HepG2 (cell line): ENCODE measurements around the gene PARN. TPM values are rescaled to one million over a fixed set of nuclear protein-coding genes. Genes with fewer than 3 reads are reported as not detected.

Source experiments
- ATAC-seq: fragments of 200-7000 bp; cut with Tn5 transposase; 3 replicates; pipeline ENCODE4 v1.9.1; 2020; ENCODE audit warnings: mild to moderate bottlenecking, moderate library complexity
- BruUV-seq: library from RNA; stranded (reverse); fragments of 400-500 nt; replicated peaks from 2 replicates; lab custom pipeline; 2021; lab: Mats Ljungman, UMichigan
- CTCF ChIA-PET: fragments of 300-600 bp; formaldehyde crosslinking; extraction: SDS; loops from one replicate; lab custom pipeline; 2021; ENCODE audit warnings: low total read pairs, inconsistent platforms, low intra/inter-chr PET ratio; lab: Yijun Ruan, JAX
- POLR2A ChIA-PET: fragments of 350-600 bp; sonication (Branson Sonifier 250); formaldehyde crosslinking; loops from one replicate; lab custom pipeline; 2020; ENCODE audit warnings: antibody characterized with exemption, inconsistent platforms; lab: Yijun Ruan, JAX
- DNase-seq: peaks from one replicate; pipeline ENCODE4 v3.0.0-alpha.2; 2015; ENCODE audit warnings: low spot score
- FAIRE-seq: peaks from 3 replicates; lab custom pipeline; 2011; peaks lifted over from hg19 to GRCh38; lab: Jason Lieb, UNC
- H2AFZ ChIP-seq: one replicate; pipeline ENCODE4 v1.6.1; 2011; ENCODE audit warnings: low read length, inconsistent platforms
- H3K27ac ChIP-seq: fragments of 300-600 bp; 3 replicates; pipeline ENCODE4 v1.8.0; 2011; ENCODE audit warnings: mixed run types, mild to moderate bottlenecking, mixed read lengths, low read length, inconsistent platforms; ENCODE audit not compliant: insufficient read depth; ENCODE audit errors: extremely low read length
- H3K27me3 ChIP-seq, 2 experiments: fragments of 200-600 bp in 1 of 2; 2 replicates in 1 of 2; 3 replicates in 1 of 2; pipeline versions ENCODE4 v1.6.0 to v1.8.0; 2011; ENCODE audit warnings: low read length in 2 of 2, mild to moderate bottlenecking in 2 of 2, moderate library complexity in 2 of 2, inconsistent platforms in 1 of 2; ENCODE audit not compliant: insufficient read depth in 2 of 2, control insufficient read depth in 1 of 2
- H3K36me3 ChIP-seq, 2 experiments: fragments of 200-600 bp in 1 of 2; replicated peaks in 1 of 2; 2 replicates in 1 of 2; 3 replicates in 1 of 2; pipeline versions ENCODE4 v1.5.1 to v1.8.0; 2011; ENCODE audit warnings: low read length in 2 of 2, inconsistent platforms in 1 of 2; ENCODE audit not compliant: insufficient read depth in 2 of 2, control insufficient read depth in 1 of 2
- H3K4me1 ChIP-seq: 2 replicates; pipeline ENCODE4 v1.5.1; 2012; ENCODE audit warnings: low read length, inconsistent platforms; ENCODE audit not compliant: insufficient read depth
- H3K4me2 ChIP-seq: 2 replicates; pipeline ENCODE4 v1.6.0; 2011; ENCODE audit warnings: low read depth, low read length, inconsistent platforms
- H3K4me3 ChIP-seq, 3 experiments: fragments of 200-600 bp in 1 of 3; sonication (generic), shearing (Covaris generic) in 1 of 3; replicated peaks in 1 of 3; 2 replicates each; pipeline ENCODE4 v1.5.1; 2011 to 2016; ENCODE audit warnings: low read length in 3 of 3, inconsistent platforms in 2 of 3, low read depth in 2 of 3, mild to moderate bottlenecking in 2 of 3, control low read depth in 1 of 3, mixed read lengths in 1 of 3; ENCODE audit not compliant: insufficient read depth in 1 of 3
- H3K79me2 ChIP-seq: one replicate; pipeline ENCODE4 v1.6.1; 2011; ENCODE audit warnings: low read length, inconsistent platforms; ENCODE audit not compliant: insufficient read depth
- H3K9ac ChIP-seq: 2 replicates; pipeline ENCODE4 v1.6.0; 2011; ENCODE audit warnings: mild to moderate bottlenecking, low read depth, low read length, inconsistent platforms; ENCODE audit not compliant: insufficient read depth
- H3K9me3 ChIP-seq: 2 replicates; pipeline ENCODE4 v1.5.1; 2012; ENCODE audit warnings: mild to moderate bottlenecking, low read length
- H4K20me1 ChIP-seq: 2 replicates; pipeline ENCODE4 v1.6.0; 2011; ENCODE audit warnings: inconsistent platforms, mild to moderate bottlenecking, low read length, moderate library complexity; ENCODE audit not compliant: insufficient read depth
- CREM ChIP-seq, 2 experiments: sonication (generic) in 1 of 2; formaldehyde crosslinking in 1 of 2; IDR thresholded peaks; 2 replicates each; pipeline versions ENCODE4 v1.4.0 to v1.6.1; 2016 to 2020; ENCODE audit warnings: antibody characterized with exemption in 1 of 2, mild to moderate bottlenecking in 1 of 2, missing genetic modification reagents in 1 of 2
- KLF12 ChIP-seq: sonication (generic); formaldehyde crosslinking; IDR thresholded peaks from 2 replicates; pipeline ENCODE4 v1.4.0; 2020; ENCODE audit warnings: missing genetic modification reagents, borderline replicate concordance
- SOX6 ChIP-seq, 2 experiments: fragments of 450-650 bp in 1 of 2; sonication (generic) in 1 of 2; formaldehyde crosslinking in 1 of 2; IDR thresholded peaks; 2 replicates each; pipeline versions ENCODE4 v1.4.0 to v1.6.1; 2017 to 2020; ENCODE audit warnings: antibody characterized with exemption in 1 of 2, mild to moderate bottlenecking in 1 of 2, missing genetic modification reagents in 1 of 2
- TBL1XR1 ChIP-seq: fragments of 150-350 bp; IDR thresholded peaks from 2 replicates; pipeline ENCODE4 v1.6.1; 2014; ENCODE audit warnings: borderline replicate concordance, low read length; ENCODE audit not compliant: partially characterized antibody
- ZBTB25 ChIP-seq: IDR thresholded peaks from 2 replicates; pipeline ENCODE4 v1.6.1; 2018; ENCODE audit warnings: missing genetic modification reagents
- ZNF253 ChIP-seq: sonication (generic); formaldehyde crosslinking; IDR thresholded peaks from 2 replicates; pipeline ENCODE4 v1.8.0; 2022; ENCODE audit warnings: mild to moderate bottlenecking, missing genetic modification reagents, borderline replicate concordance
- ZNF3 ChIP-seq: IDR thresholded peaks from 2 replicates; pipeline ENCODE4 v1.7.0; 2017; ENCODE audit warnings: inconsistent platforms
- WGBS: methylation state at CpG from one replicate; pipeline ENCODE4 v1.1.6; 2017; ENCODE audit warnings: low lambda C conversion rate; 5-methylcytosine and 5-hydroxymethylcytosine counted together
- in situ Hi-C: cut with HindIII; loops from 2 replicates; pipeline ENCODE4 v1.10.0; 2017; ENCODE audit warnings: low pct_unique_long_range_greater_than_20kb; ENCODE audit not compliant: extremely low pct_ligation_motif_present
- intact Hi-C: fragments of 100-400 bp; cut with micrococcal nuclease; formaldehyde crosslinking; loops from one replicate; pipeline ENCODE4 v1.10.0; 2022; ENCODE audit not compliant: unreplicated experiment
- polyA plus RNA-seq, 8 experiments: library from polyadenylated mRNA; depleted of rRNA in 3 of 8; stranded (reverse) in 7 of 8; unstranded in 1 of 8; fragments of >200 nt; fragmentation: Illumina TruSeq in 4 of 8; extraction: Trizol in 4 of 8; gene quantifications; 2 replicates each; pipeline versions ENCODE4 v1.2.1 to v1.2.3, GENCODE V29; 2011 to 2016; ENCODE audit warnings: low read depth in 4 of 8, missing spikeins in 1 of 8, mixed read lengths in 1 of 8; ENCODE audit not compliant: insufficient read depth in 1 of 8
- total RNA-seq, 5 experiments: library from RNA; depleted of rRNA; stranded (reverse); fragments of >200 nt; fragmentation: Illumina TruSeq; extraction: Trizol; gene quantifications; 2 replicates each; pipeline ENCODE4 v1.2.3, GENCODE V29; 2016; ENCODE audit warnings: low read depth in 1 of 5
- TF ChIP-seq, protein P1 (sequence below): sonication (generic); formaldehyde crosslinking; IDR thresholded peaks from 2 replicates; pipeline ENCODE4 v1.4.0; 2020; ENCODE audit warnings: mild to moderate bottlenecking, missing genetic modification reagents
- TF ChIP-seq, protein P2 (sequence below): sonication (generic); formaldehyde crosslinking; IDR thresholded peaks from 2 replicates; pipeline ENCODE4 v1.8.1; 2023; ENCODE audit warnings: mild to moderate bottlenecking, moderate library complexity, missing genetic modification reagents
- TF ChIP-seq, protein P3 (sequence below), 2 experiments: fragments of 450-650 bp in 1 of 2; sonication (generic) in 1 of 2; formaldehyde crosslinking in 1 of 2; IDR thresholded peaks; 2 replicates each; pipeline versions ENCODE4 v1.6.1 to v1.8.0; 2016 to 2022; ENCODE audit warnings: antibody characterized with exemption in 1 of 2, mild to moderate bottlenecking in 1 of 2, missing genetic modification reagents in 1 of 2

The PARN gene
- total and polyA plus RNA-seq, 2 of the 13 experiments (the other 11 are each of a cell fraction or from before 2014, with no cell fraction given), result 13.3 to 47.6 TPM

DNA sequence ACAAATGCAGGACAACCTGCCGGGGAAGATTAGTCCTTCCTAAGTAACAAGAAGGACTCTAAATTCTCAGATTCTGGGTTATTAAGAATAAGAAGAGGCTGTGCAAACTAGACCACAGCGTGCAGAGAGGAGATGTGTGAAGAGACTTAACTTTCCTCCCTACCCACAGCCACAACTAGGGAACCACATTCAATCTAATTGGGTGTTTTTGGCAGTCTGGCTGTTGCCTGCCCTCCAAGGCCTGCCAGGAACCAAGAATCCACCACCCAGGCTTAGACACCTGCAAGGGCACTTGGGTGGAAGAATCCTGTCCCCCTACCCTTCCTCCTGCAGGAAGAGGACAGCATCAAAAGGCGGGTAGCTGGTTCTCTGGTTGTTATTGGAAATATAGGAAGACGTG, 202.0 kb downstream of the PARN start (continued):
- TF ChIP-seq ZBTB25 (CRISPR knock-in tag) (no peak), SOX6 (IDR thresholded peaks at IDR 0.05) (no peak), SOX6 (CRISPR knock-in tag; IDR thresholded peaks at IDR 0.05) (no peak), TBL1XR1 (no peak), KLF12 (CRISPR knock-in tag) (no peak)
- TF ChIP-seq, protein P1, sequence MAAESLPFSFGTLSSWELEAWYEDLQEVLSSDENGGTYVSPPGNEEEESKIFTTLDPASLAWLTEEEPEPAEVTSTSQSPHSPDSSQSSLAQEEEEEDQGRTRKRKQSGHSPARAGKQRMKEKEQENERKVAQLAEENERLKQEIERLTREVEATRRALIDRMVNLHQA, result no peak
- TF ChIP-seq, protein P2, sequence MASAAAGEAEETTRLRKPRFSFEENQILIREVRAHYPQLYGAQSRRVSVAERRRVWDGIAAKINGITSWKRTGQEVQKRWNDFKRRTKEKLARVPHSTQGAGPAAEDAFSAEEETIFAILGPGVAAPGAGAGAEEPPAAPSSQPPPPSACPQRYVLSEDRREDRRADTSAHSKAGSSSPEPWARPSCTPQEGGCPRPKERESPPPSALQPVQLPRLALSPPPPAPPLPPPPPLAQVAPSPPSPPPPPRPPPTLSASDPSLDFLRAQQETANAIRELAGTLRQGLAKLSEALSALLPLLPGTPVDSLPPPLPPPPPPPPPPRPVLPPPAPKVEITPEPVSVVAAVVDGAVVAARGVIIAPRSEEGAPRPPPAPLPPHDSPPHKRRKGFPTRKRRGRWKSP (CRISPR knock-in tag), result no peak

DNA sequence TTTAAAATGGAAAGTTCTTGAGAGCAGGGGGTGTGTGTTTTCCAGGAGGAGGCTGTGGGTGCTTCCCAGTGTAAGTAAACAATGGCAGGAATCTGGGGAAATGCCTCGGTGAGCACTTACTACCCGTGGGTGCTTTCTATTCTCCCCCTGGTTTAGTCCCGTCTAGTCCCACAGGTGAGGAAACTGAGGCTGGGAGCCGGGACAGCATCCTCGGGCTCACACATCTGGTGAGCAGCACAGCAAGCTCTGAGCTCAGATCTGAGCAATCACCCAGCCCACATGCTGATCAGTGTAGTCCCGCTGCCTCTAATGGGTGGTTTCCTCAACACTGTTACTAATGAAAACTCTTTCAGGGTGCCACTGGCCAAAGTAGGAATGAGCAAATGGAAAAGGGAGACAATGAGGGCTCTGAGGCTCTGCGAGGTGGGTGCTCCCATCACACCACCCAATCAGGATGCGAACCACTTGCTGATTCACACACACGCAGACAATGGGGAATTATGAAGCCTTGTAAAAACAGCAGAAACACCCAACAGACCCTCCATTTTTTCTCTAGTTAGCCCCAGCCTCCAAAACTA, 202.6 kb downstream of the PARN start:
- Histone ChIP-seq H3K79me2 (no peaks in the 10 kb centered on the region), H3K4me2 (no peak overlapping the region), H4K20me1 (no peaks in the 10 kb centered on the region), H3K27ac (no peak overlapping the region), H2AFZ (no peak overlapping the region), H3K4me3 (no peak overlapping the region), H3K9ac (no peak overlapping the region), H3K36me3 (no peaks in the 10 kb centered on the region; a peak in 1 of 5 replicates), H3K9me3 (no peaks in the 10 kb centered on the region), H3K27me3 (no peaks in the 10 kb centered on the region), H3K4me1 (peaks cover 19% of the 10 kb centered on the region)
- 73% methylated on average over 9 of the region's 9 CpGs for WGBS
- ATAC-seq (peak; percentile 33), FAIRE-seq (peak; percentile 54), DNase-seq (no peak)
- intact Hi-C loops (no loop called here), in situ Hi-C loops (no loop called here)
- CTCF ChIA-PET, result no interaction called here
- POLR2A ChIA-PET, result interaction anchor here (0.6 kb wide), 1 partner anchor 22 kb away, joined by 3 read pairs; no protein-coding TSS in a partner anchor
- BruUV-seq, result no TSS peak
- no peak for TF ChIP-seq ZNF3
- no peak for TF ChIP-seq CREM (IDR thresholded peaks at IDR 0.05)
- no peak for TF ChIP-seq CREM (CRISPR knock-in tag; IDR thresholded peaks at IDR 0.05)
- TF ChIP-seq, protein P3, sequence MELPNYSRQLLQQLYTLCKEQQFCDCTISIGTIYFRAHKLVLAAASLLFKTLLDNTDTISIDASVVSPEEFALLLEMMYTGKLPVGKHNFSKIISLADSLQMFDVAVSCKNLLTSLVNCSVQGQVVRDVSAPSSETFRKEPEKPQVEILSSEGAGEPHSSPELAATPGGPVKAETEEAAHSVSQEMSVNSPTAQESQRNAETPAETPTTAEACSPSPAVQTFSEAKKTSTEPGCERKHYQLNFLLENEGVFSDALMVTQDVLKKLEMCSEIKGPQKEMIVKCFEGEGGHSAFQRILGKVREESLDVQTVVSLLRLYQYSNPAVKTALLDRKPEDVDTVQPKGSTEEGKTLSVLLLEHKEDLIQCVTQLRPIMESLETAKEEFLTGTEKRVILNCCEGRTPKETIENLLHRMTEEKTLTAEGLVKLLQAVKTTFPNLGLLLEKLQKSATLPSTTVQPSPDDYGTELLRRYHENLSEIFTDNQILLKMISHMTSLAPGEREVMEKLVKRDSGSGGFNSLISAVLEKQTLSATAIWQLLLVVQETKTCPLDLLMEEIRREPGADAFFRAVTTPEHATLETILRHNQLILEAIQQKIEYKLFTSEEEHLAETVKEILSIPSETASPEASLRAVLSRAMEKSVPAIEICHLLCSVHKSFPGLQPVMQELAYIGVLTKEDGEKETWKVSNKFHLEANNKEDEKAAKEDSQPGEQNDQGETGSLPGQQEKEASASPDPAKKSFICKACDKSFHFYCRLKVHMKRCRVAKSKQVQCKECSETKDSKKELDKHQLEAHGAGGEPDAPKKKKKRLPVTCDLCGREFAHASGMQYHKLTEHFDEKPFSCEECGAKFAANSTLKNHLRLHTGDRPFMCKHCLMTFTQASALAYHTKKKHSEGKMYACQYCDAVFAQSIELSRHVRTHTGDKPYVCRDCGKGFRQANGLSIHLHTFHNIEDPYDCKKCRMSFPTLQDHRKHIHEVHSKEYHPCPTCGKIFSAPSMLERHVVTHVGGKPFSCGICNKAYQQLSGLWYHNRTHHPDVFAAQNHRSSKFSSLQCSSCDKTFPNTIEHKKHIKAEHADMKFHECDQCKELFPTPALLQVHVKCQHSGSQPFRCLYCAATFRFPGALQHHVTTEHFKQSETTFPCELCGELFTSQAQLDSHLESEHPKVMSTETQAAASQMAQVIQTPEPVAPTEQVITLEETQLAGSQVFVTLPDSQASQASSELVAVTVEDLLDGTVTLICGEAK (IDR thresholded peaks at IDR 0.05), result no peak
- TF ChIP-seq, protein P3 (CRISPR knock-in tag; IDR thresholded peaks at IDR 0.05), result 0 out of 2 replicates have a peak, but pooled peaks have one; percentile 29
- TF ChIP-seq ZNF253 (CRISPR knock-in tag), result no peak
